K562 (cell line): ENCODE data around the gene KASH5. TPM values are rescaled to one million over a fixed set of nuclear protein-coding genes. Genes with fewer than 3 reads are reported as not detected.
A peak's percentile ranks its signal among the peaks of the same experiment; 100 is the strongest.

Source experiments
- BMI1 ChIP-seq: fragments of 150-350 bp; IDR thresholded peaks from 2 replicates; pipeline ENCODE4 v1.6.1; 2014; ENCODE audit warnings: low read length
- EHMT2 ChIP-seq: fragments of 450-650 bp; IDR thresholded peaks from 2 replicates; pipeline ENCODE4 v1.6.1; 2018; ENCODE audit warnings: antibody characterized with exemption
- IRF2 ChIP-seq: sonication (generic); formaldehyde crosslinking; IDR thresholded peaks from 2 replicates; pipeline ENCODE4 v1.8.1; 2022; ENCODE audit warnings: mild to moderate bottlenecking, missing genetic modification reagents
- MAFF ChIP-seq: IDR thresholded peaks from 2 replicates; pipeline ENCODE4 v1.6.1; 2012; ENCODE audit warnings: low read length, improper control_type of control experiment
- RBM34 ChIP-seq: fragments of 200-400 bp; formaldehyde crosslinking; IDR thresholded peaks from 2 replicates; pipeline ENCODE4 v1.6.1; 2018; ENCODE audit warnings: low read length, borderline replicate concordance; ENCODE audit not compliant: insufficient read depth
- RCOR1 ChIP-seq, 2 experiments: IDR thresholded peaks; 2 replicates each; pipeline ENCODE4 v1.6.1; 2012; ENCODE audit warnings: low read depth in 2 of 2, low read length in 2 of 2, borderline replicate concordance in 1 of 2, improper control_type of control experiment in 1 of 2
- SRSF7 ChIP-seq: fragments of 200-400 bp; formaldehyde crosslinking; optimal IDR thresholded peaks from 2 replicates; pipeline ENCODE3; 2017; ENCODE audit warnings: mild to moderate bottlenecking, low read depth, low read length
- STAT5B ChIP-seq: fragments of 250-450 bp; sonication (Bioruptor Pico); IDR thresholded peaks from 2 replicates; pipeline ENCODE4 v1.8.0; 2021; ENCODE audit warnings: mild to moderate bottlenecking, inconsistent platforms
- ZBTB1 ChIP-seq: sonication (generic); formaldehyde crosslinking; IDR thresholded peaks from 2 replicates; pipeline ENCODE4 v1.8.1; 2023; ENCODE audit warnings: missing genetic modification reagents, low read depth, mild to moderate bottlenecking, borderline replicate concordance
- ZNF347 ChIP-seq: fragments of 450-650 bp; formaldehyde crosslinking; IDR thresholded peaks from 2 replicates; pipeline ENCODE4 v1.4.0; 2020; ENCODE audit warnings: low read depth, mild to moderate bottlenecking, moderate library complexity
- ZNF586 ChIP-seq: fragments of 450-650 bp; formaldehyde crosslinking; conservative IDR thresholded peaks from 2 replicates; pipeline ENCODE4 v1.4.0; 2020; ENCODE audit warnings: mild to moderate bottlenecking, moderate library complexity
- ZNF77 ChIP-seq: fragments of 250-450 bp; sonication (Bioruptor Pico); IDR thresholded peaks from 2 replicates; pipeline ENCODE4 v1.5.0; 2020
- polyA plus RNA-seq, 8 experiments: library from polyadenylated mRNA; depleted of rRNA in 4 of 8; stranded (reverse) in 5 of 8; unstranded in 3 of 8; fragments of >200 nt; fragmentation: Nextera tagmentation in 2 of 8; fragmentation: Illumina TruSeq in 1 of 8; extraction: Ambion mirVana in 2 of 8; extraction: Trizol in 1 of 8; gene quantifications; 2 replicates each; pipeline versions ENCODE4 v1.2.1 to v1.2.3, GENCODE V29; 2011 to 2014; ENCODE audit warnings: inconsistent platforms in 1 of 8, missing spikeins in 1 of 8
- total RNA-seq, 7 experiments: library from RNA; depleted of rRNA in 6 of 7; stranded (reverse); fragments of >200 nt in 6 of 7; fragmentation: Illumina TruSeq in 2 of 7; extraction: Trizol in 2 of 7; gene quantifications; 2 replicates each; pipeline versions ENCODE4 v1.2.1 to v1.2.3, GENCODE V29; 2011 to 2021; ENCODE audit warnings: low replicate concordance in 1 of 7
- TF ChIP-seq, protein P1 (sequence below): fragments of 200-600 bp; sonication (generic); IDR thresholded peaks from one replicate; pipeline ENCODE4 v1.6.1; 2012; ENCODE audit warnings: mild to moderate bottlenecking, low read depth, low read length, inconsistent platforms
- TF ChIP-seq, protein P2 (sequence below): sonication (generic); formaldehyde crosslinking; IDR thresholded peaks from 2 replicates; pipeline ENCODE4 v1.4.0; 2020; ENCODE audit warnings: mild to moderate bottlenecking, missing genetic modification reagents

The KASH5 gene
- total and polyA plus RNA-seq, 9 of the 15 experiments (the other 6 are each of a cell fraction or from before 2014, with no cell fraction given), result 0.07 to 0.84 (median 0.34) TPM; not detected in 1

DNA sequence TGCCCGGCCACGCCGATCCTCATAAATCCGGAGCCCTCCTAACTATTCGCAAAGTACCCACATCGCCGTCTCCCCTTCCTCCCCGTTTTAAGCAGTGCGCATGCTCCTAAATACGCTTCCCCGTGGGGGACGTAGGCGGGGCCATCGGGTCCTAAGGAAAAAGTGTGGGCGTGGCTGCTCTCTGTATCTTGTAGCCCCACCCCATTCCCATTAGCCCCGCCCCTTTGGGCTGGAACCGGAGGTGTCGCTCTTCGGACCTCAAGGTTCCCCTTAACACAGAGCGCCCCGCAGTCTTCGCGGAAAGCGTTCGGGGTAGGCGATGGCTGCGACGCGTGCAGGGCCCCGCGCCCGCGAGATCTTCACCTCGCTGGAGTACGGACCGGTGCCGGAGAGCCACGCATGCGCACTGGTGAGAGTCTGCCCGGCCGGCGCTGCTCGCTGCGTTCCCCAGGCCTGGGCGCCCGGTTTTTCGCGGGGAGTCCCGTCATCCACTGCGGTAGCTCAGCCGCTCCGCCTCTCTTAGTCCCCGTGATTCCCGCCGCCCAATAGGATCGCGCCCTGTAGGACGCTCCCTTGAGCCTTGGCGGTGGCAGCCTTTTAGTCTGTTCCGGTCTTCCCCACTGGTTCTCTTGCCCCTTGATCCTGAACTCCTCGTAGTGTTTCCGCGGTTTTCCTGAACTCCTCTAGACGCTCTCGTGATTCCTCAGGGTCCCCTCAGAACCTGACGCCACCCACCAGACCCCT lies 65.1 kb downstream of the KASH5 start, which contains the start of gene ALDH16A1 (continued):
- TF ChIP-seq ZBTB1 (CRISPR knock-in tag), result no peak
- no peak for TF ChIP-seq ZNF586 (CRISPR knock-in tag)
- TF ChIP-seq, protein P1, sequence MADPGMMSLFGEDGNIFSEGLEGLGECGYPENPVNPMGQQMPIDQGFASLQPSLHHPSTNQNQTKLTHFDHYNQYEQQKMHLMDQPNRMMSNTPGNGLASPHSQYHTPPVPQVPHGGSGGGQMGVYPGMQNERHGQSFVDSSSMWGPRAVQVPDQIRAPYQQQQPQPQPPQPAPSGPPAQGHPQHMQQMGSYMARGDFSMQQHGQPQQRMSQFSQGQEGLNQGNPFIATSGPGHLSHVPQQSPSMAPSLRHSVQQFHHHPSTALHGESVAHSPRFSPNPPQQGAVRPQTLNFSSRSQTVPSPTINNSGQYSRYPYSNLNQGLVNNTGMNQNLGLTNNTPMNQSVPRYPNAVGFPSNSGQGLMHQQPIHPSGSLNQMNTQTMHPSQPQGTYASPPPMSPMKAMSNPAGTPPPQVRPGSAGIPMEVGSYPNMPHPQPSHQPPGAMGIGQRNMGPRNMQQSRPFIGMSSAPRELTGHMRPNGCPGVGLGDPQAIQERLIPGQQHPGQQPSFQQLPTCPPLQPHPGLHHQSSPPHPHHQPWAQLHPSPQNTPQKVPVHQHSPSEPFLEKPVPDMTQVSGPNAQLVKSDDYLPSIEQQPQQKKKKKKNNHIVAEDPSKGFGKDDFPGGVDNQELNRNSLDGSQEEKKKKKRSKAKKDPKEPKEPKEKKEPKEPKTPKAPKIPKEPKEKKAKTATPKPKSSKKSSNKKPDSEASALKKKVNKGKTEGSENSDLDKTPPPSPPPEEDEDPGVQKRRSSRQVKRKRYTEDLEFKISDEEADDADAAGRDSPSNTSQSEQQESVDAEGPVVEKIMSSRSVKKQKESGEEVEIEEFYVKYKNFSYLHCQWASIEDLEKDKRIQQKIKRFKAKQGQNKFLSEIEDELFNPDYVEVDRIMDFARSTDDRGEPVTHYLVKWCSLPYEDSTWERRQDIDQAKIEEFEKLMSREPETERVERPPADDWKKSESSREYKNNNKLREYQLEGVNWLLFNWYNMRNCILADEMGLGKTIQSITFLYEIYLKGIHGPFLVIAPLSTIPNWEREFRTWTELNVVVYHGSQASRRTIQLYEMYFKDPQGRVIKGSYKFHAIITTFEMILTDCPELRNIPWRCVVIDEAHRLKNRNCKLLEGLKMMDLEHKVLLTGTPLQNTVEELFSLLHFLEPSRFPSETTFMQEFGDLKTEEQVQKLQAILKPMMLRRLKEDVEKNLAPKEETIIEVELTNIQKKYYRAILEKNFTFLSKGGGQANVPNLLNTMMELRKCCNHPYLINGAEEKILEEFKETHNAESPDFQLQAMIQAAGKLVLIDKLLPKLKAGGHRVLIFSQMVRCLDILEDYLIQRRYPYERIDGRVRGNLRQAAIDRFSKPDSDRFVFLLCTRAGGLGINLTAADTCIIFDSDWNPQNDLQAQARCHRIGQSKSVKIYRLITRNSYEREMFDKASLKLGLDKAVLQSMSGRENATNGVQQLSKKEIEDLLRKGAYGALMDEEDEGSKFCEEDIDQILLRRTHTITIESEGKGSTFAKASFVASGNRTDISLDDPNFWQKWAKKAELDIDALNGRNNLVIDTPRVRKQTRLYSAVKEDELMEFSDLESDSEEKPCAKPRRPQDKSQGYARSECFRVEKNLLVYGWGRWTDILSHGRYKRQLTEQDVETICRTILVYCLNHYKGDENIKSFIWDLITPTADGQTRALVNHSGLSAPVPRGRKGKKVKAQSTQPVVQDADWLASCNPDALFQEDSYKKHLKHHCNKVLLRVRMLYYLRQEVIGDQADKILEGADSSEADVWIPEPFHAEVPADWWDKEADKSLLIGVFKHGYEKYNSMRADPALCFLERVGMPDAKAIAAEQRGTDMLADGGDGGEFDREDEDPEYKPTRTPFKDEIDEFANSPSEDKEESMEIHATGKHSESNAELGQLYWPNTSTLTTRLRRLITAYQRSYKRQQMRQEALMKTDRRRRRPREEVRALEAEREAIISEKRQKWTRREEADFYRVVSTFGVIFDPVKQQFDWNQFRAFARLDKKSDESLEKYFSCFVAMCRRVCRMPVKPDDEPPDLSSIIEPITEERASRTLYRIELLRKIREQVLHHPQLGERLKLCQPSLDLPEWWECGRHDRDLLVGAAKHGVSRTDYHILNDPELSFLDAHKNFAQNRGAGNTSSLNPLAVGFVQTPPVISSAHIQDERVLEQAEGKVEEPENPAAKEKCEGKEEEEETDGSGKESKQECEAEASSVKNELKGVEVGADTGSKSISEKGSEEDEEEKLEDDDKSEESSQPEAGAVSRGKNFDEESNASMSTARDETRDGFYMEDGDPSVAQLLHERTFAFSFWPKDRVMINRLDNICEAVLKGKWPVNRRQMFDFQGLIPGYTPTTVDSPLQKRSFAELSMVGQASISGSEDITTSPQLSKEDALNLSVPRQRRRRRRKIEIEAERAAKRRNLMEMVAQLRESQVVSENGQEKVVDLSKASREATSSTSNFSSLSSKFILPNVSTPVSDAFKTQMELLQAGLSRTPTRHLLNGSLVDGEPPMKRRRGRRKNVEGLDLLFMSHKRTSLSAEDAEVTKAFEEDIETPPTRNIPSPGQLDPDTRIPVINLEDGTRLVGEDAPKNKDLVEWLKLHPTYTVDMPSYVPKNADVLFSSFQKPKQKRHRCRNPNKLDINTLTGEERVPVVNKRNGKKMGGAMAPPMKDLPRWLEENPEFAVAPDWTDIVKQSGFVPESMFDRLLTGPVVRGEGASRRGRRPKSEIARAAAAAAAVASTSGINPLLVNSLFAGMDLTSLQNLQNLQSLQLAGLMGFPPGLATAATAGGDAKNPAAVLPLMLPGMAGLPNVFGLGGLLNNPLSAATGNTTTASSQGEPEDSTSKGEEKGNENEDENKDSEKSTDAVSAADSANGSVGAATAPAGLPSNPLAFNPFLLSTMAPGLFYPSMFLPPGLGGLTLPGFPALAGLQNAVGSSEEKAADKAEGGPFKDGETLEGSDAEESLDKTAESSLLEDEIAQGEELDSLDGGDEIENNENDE, result no peak
- TF ChIP-seq ZNF77 (CRISPR knock-in tag), result no peak
- no peak for TF ChIP-seq ZNF347
- TF ChIP-seq IRF2, result no peak
- TF ChIP-seq RBM34, result no peak
- TF ChIP-seq EHMT2, result no peak
- no peak for TF ChIP-seq SRSF7
- TF ChIP-seq RCOR1 (IDR thresholded peaks at IDR 0.05; ENCODE audit: borderline replicate concordance in 1 of 2, low read depth in 2 of 2, low read length in 2 of 2), result no peak
- TF ChIP-seq MAFF, result no peak
- TF ChIP-seq, protein P2, sequence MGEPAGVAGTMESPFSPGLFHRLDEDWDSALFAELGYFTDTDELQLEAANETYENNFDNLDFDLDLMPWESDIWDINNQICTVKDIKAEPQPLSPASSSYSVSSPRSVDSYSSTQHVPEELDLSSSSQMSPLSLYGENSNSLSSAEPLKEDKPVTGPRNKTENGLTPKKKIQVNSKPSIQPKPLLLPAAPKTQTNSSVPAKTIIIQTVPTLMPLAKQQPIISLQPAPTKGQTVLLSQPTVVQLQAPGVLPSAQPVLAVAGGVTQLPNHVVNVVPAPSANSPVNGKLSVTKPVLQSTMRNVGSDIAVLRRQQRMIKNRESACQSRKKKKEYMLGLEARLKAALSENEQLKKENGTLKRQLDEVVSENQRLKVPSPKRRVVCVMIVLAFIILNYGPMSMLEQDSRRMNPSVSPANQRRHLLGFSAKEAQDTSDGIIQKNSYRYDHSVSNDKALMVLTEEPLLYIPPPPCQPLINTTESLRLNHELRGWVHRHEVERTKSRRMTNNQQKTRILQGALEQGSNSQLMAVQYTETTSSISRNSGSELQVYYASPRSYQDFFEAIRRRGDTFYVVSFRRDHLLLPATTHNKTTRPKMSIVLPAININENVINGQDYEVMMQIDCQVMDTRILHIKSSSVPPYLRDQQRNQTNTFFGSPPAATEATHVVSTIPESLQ, result peak; percentile 66; the same call in 1 of the 2 replicates
- TF ChIP-seq STAT5B (CRISPR knock-in tag), result no peak
- no peak for TF ChIP-seq BMI1
